Fibroblast of lung (primary cell): Measurements from ENCODE around the gene RPA3. TPM values are rescaled to one million over a fixed set of nuclear protein-coding genes. Genes with fewer than 3 reads are reported as not detected.

Experiments
- DNase-seq, 2 donors: peaks; one replicate each; pipeline versions ENCODE4 v3.0.0 to v3.0.0-alpha.2; 2010; ENCODE audit warnings: low read depth in 2 of 2
- H2AFZ ChIP-seq: 2 replicates; pipeline ENCODE4 v1.5.1; 2012; ENCODE audit warnings: low read length, control low read depth, inconsistent platforms
- H3K27ac ChIP-seq: 2 replicates; pipeline ENCODE4 v1.5.1; 2011; ENCODE audit warnings: low read length, control low read depth; ENCODE audit not compliant: insufficient read depth
- H3K27me3 ChIP-seq: 2 replicates; pipeline ENCODE4 v1.5.1; 2011; ENCODE audit warnings: mild to moderate bottlenecking, low read length; ENCODE audit not compliant: control insufficient read depth, insufficient read depth
- H3K36me3 ChIP-seq: 2 replicates; pipeline ENCODE4 v1.5.1; 2011; ENCODE audit warnings: low read length; ENCODE audit not compliant: control insufficient read depth, insufficient read depth
- H3K4me1 ChIP-seq: 2 replicates; pipeline ENCODE4 v1.5.1; 2011; ENCODE audit warnings: low read length; ENCODE audit not compliant: control insufficient read depth, insufficient read depth; ENCODE audit errors: extremely low read depth
- H3K4me2 ChIP-seq: 2 replicates; pipeline ENCODE4 v1.5.1; 2011; ENCODE audit warnings: low read length, control low read depth; ENCODE audit not compliant: insufficient read depth; ENCODE audit errors: extremely low read depth
- H3K4me3 ChIP-seq, 4 experiments: fragments of 200-600 bp in 1 of 4; sonication (generic) in 1 of 4; replicated peaks in 1 of 4; 2 replicates each; pipeline ENCODE4 v1.5.1; 2011 to 2016; ENCODE audit warnings: low read length in 4 of 4, low read depth in 3 of 4, mild to moderate bottlenecking in 3 of 4, control low read depth in 2 of 4, inconsistent platforms in 1 of 4, mixed read lengths in 1 of 4; ENCODE audit not compliant: insufficient read depth in 1 of 4; ENCODE audit errors: control extremely low read depth in 1 of 4
- H3K79me2 ChIP-seq: 2 replicates; pipeline ENCODE4 v1.5.1; 2012; ENCODE audit warnings: mild to moderate bottlenecking, low read length, inconsistent platforms; ENCODE audit not compliant: control insufficient read depth, insufficient read depth
- H3K9ac ChIP-seq: 2 replicates; pipeline ENCODE4 v1.5.1; 2011; ENCODE audit warnings: mild to moderate bottlenecking, low read length, control low read depth; ENCODE audit not compliant: insufficient read depth
- H3K9me3 ChIP-seq: 2 replicates; pipeline ENCODE4 v1.5.1; 2012; ENCODE audit warnings: low read depth, low read length; ENCODE audit not compliant: control insufficient read depth, insufficient read depth
- H4K20me1 ChIP-seq: 2 replicates; pipeline ENCODE4 v1.5.1; 2011; ENCODE audit warnings: low read length; ENCODE audit not compliant: control insufficient read depth, insufficient read depth; ENCODE audit errors: extremely low read depth
- CTCF ChIP-seq, 2 donors: IDR thresholded peaks in 1 of 2; conservative IDR thresholded peaks in 1 of 2; 1 replicate in 1 of 2; 2 replicates in 1 of 2; pipeline ENCODE4 v1.5.1; 2011 to 2012; ENCODE audit warnings: low read length in 2 of 2, control low read depth in 1 of 2, inconsistent platforms in 1 of 2, low read depth in 1 of 2, mild to moderate bottlenecking in 1 of 2
- EZH2 ChIP-seq: IDR thresholded peaks from 2 replicates; pipeline ENCODE4 v1.5.1; 2012; ENCODE audit warnings: low read length, control low read depth, mild to moderate bottlenecking; ENCODE audit errors: missing control alignments
- polyA plus RNA-seq, 2 donors: library from polyadenylated mRNA; depleted of rRNA in 1 of 2; stranded (reverse) in 1 of 2; unstranded in 1 of 2; fragments of >200 nt; gene quantifications; 2 replicates each; pipeline ENCODE4 v1.2.1, GENCODE V29; 2011 to 2012; ENCODE audit warnings: missing spikeins in 1 of 2
- total RNA-seq: library from RNA; depleted of rRNA; stranded (reverse); fragments of >200 nt; gene quantifications from 2 replicates; pipeline ENCODE4 v1.2.1, GENCODE V29; 2014

The RPA3 gene
- total and polyA plus RNA-seq, 2 donors (not counting 1 experiment from before 2014, with no cell fraction given) = 19.0 to 23.9 TPM

- H4K20me1 ChIP-seq = no peaks in the 10 kb centered on the region
- DNase-seq = no peak
- H3K27ac ChIP-seq = no peak overlapping the region
- no peak overlapping the region for H2AFZ ChIP-seq
- no peaks in the 10 kb centered on the region for H3K9me3 ChIP-seq
- TF ChIP-seq CTCF (conservative IDR thresholded peaks at IDR 0.05 in 1 of 2, IDR thresholded peaks at IDR 0.05 in 1 of 2; ENCODE audit: low read depth in 1 of 2, low read length in 2 of 2) = no peak
- TF ChIP-seq EZH2 = no peak
- no peak overlapping the region for H3K4me3 ChIP-seq
- H3K9ac ChIP-seq = no peak overlapping the region
- H3K79me2 ChIP-seq = no peaks in the 10 kb centered on the region
- peaks cover 4% of the 10 kb centered on the region for H3K4me1 ChIP-seq
- H3K27me3 ChIP-seq = no peaks in the 10 kb centered on the region
- H3K4me2 ChIP-seq = no peak overlapping the region
- H3K36me3 ChIP-seq = no peaks in the 10 kb centered on the region
Measured at GRCh38 chr7:7704867-7705266, 13.5 kb downstream of the RPA3 start.

- H3K79me2 ChIP-seq = no peaks in the 10 kb centered on the region
- H2AFZ ChIP-seq = no peak overlapping the region
- H4K20me1 ChIP-seq = no peaks in the 10 kb centered on the region
- no peak for TF ChIP-seq EZH2
- no peak for TF ChIP-seq CTCF (conservative IDR thresholded peaks at IDR 0.05 in 1 of 2, IDR thresholded peaks at IDR 0.05 in 1 of 2; ENCODE audit: low read depth in 1 of 2, low read length in 2 of 2)
- no peak overlapping the region for H3K27ac ChIP-seq
- DNase-seq = no peak
- H3K4me3 ChIP-seq = no peak overlapping the region
- H3K4me1 ChIP-seq = peaks cover 4% of the 10 kb centered on the region
- H3K36me3 ChIP-seq = no peaks in the 10 kb centered on the region
- H3K27me3 ChIP-seq = no peaks in the 10 kb centered on the region
- H3K9me3 ChIP-seq = no peaks in the 10 kb centered on the region
- H3K9ac ChIP-seq = no peak overlapping the region
- no peak overlapping the region for H3K4me2 ChIP-seq
Measured at GRCh38 chr7:7703427-7703826, 15.0 kb downstream of the RPA3 start.

GRCh38 chr7:7702826-7703225 is 15.6 kb downstream of the RPA3 start:
- Histone ChIP-seq H3K36me3 (no peaks in the 10 kb centered on the region), H3K4me1 (peaks cover 4% of the 10 kb centered on the region), H3K4me3 (no peak overlapping the region), H4K20me1 (no peaks in the 10 kb centered on the region), H3K27me3 (no peaks in the 10 kb centered on the region), H3K27ac (no peak overlapping the region), H3K9ac (no peak overlapping the region), H3K4me2 (no peak overlapping the region), H3K9me3 (no peaks in the 10 kb centered on the region), H3K79me2 (no peaks in the 10 kb centered on the region), H2AFZ (no peak overlapping the region)
- TF ChIP-seq EZH2 (no peak), CTCF (conservative IDR thresholded peaks at IDR 0.05 in 1 of 2, IDR thresholded peaks at IDR 0.05 in 1 of 2; ENCODE audit: low read depth in 1 of 2, low read length in 2 of 2) (no peak)
- no peak for DNase-seq
